Hepatocyte (in vitro differentiated cells): ENCODE data around the gene MCCD1. TPM values are rescaled to one million over a fixed set of nuclear protein-coding genes. Genes with fewer than 3 reads are reported as not detected.

Source experiments
- DNase-seq: peaks from one replicate; pipeline ENCODE4 v3.0.0-alpha.2; 2016; ENCODE audit warnings: low spot score
- H2AFZ ChIP-seq: fragments of 200-600 bp; sonication (generic); 2 replicates; pipeline ENCODE4 v1.6.0; 2016; ENCODE audit warnings: antibody characterized with exemption, mild to moderate bottlenecking
- H3K27ac ChIP-seq: fragments of 200-600 bp; sonication (generic); 2 replicates; pipeline ENCODE4 v1.5.1; 2016; ENCODE audit warnings: mild to moderate bottlenecking
- H3K27me3 ChIP-seq: fragments of 200-600 bp; sonication (generic); 2 replicates; pipeline ENCODE4 v1.6.1; 2016
- H3K36me3 ChIP-seq: fragments of 200-600 bp; sonication (generic); replicated peaks from 2 replicates; pipeline ENCODE4 v1.5.1; 2016; ENCODE audit warnings: low read depth; ENCODE audit not compliant: insufficient read depth
- H3K4me1 ChIP-seq: fragments of 200-600 bp; sonication (generic); 2 replicates; pipeline ENCODE4 v1.5.1; 2016; ENCODE audit warnings: mild to moderate bottlenecking, moderate library complexity; ENCODE audit not compliant: insufficient read depth
- H3K4me2 ChIP-seq: fragments of 200-600 bp; sonication (generic); 2 replicates; pipeline ENCODE4 v1.6.0; 2016
- H3K4me3 ChIP-seq: fragments of 200-600 bp; sonication (generic); 2 replicates; pipeline ENCODE4 v1.5.1; 2016; ENCODE audit warnings: mild to moderate bottlenecking
- H3K79me2 ChIP-seq: fragments of 200-600 bp; sonication (generic); 2 replicates; pipeline ENCODE4 v1.6.0; 2017; ENCODE audit warnings: mild to moderate bottlenecking
- H3K9me2 ChIP-seq: fragments of 200-600 bp; sonication (generic); replicated peaks from 2 replicates; pipeline ENCODE4 v1.6.0; 2017; ENCODE audit warnings: mild to moderate bottlenecking; ENCODE audit not compliant: insufficient read depth
- H3K9me3 ChIP-seq: fragments of 200-600 bp; sonication (generic); 2 replicates; pipeline ENCODE4 v1.5.1; 2016; ENCODE audit warnings: low read depth, mild to moderate bottlenecking
- H4K20me1 ChIP-seq: fragments of 200-600 bp; sonication (generic); 2 replicates; pipeline ENCODE4 v1.6.0; 2016; ENCODE audit warnings: mild to moderate bottlenecking; ENCODE audit not compliant: insufficient read depth, poor library complexity, severe bottlenecking
- CTCF ChIP-seq: fragments of 200-600 bp; sonication (generic); IDR thresholded peaks from 2 replicates; pipeline ENCODE4 v1.5.1; 2016; ENCODE audit warnings: antibody characterized with exemption, mild to moderate bottlenecking; ENCODE audit not compliant: poor library complexity
- EZH2 ChIP-seq: fragments of 200-600 bp; sonication (generic); IDR thresholded peaks from 2 replicates; pipeline ENCODE4 v1.6.1; 2016; ENCODE audit warnings: antibody characterized with exemption, mild to moderate bottlenecking, borderline replicate concordance
- EZH2phosphoT487 ChIP-seq: fragments of 200-600 bp; sonication (generic); IDR thresholded peaks from one replicate; pipeline ENCODE4 v1.6.1; 2018; ENCODE audit warnings: antibody characterized with exemption, mild to moderate bottlenecking, low read depth, moderate library complexity; ENCODE audit not compliant: unreplicated experiment, severe bottlenecking
- WGBS: methylation state at CpG from one replicate; pipeline ENCODE4 v1.1.6; 2016; ENCODE audit warnings: low lambda C conversion rate; ENCODE audit errors: missing lambda C conversion rate; 5-methylcytosine and 5-hydroxymethylcytosine counted together
- polyA plus RNA-seq: library from polyadenylated mRNA; unstranded; fragments of >200 nt; fragmentation: Nextera tagmentation; extraction: Ambion mirVana; gene quantifications from 2 replicates; pipeline ENCODE4 v1.2.1, GENCODE V29; 2016
- total RNA-seq: library from RNA; depleted of rRNA; stranded (reverse); fragments of >200 nt; gene quantifications from 2 replicates; pipeline ENCODE4 v1.2.3, GENCODE V29; 2014

MCCD1 gene
- total and polyA plus RNA-seq, 2 experiments from 2014 or later: 0.47 to 2.0 TPM

GRCh38 chr6:31560697-31561058, 31.9 kb downstream of the MCCD1 start:
- Histone ChIP-seq H3K27ac (no peak overlapping the region), H3K4me1 (no peaks in the 10 kb centered on the region), H3K79me2 (no peaks in the 10 kb centered on the region), H3K4me3 (no peak overlapping the region), H3K36me3 (no peaks in the 10 kb centered on the region), H3K9me2 (no peaks in the 10 kb centered on the region), H3K27me3 (no peaks in the 10 kb centered on the region), H3K4me2 (no peak overlapping the region), H4K20me1 (no peaks in the 10 kb centered on the region), H2AFZ (no peak overlapping the region), H3K9me3 (no peaks in the 10 kb centered on the region)
- no peak for DNase-seq
- TF ChIP-seq EZH2phosphoT487: no peak
- no peak for TF ChIP-seq CTCF
- TF ChIP-seq EZH2: no peak

DNA sequence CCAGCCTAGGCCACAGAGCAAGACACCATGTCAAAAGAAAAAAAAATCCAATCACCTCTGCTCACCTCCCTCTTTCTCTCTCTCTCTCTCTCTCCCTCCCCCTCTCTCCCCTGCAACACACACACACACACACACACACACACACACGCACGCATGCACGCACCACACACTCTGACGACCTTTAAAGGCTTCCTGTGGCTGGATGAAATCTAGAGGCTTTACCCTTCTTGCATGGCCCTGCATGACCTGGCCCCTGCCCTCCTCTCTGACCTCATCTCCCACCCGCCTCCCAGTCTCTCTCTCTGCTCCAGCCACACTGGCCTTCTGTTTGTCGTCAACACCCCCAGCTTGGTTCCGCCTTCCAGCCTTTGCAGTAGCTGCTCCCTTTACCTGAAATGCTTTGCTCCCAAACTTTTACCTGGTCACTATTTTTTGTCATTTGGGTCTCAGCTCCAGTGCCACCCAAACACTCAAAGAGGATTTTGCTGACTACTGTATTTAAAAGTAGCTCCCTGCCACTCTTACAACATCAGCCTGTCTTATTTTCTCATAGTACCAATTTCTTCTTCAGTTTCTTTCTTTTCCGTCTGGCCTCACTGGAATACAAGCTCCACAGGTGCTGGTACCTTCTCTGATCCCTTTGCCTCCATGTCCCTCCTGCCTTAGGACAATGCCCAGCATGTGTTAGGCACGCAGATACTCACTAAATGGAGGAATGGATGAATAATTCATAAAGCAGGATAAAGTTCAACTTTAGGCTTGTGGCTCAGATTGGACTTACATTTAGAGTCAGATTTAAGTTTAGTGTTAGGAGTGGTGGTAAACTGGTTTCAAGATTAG, 39.0 kb downstream of the MCCD1 start:
- peaks cover 6% of the 10 kb centered on the region for H3K27me3 ChIP-seq
- H4K20me1 ChIP-seq: no peaks in the 10 kb centered on the region
- H3K4me3 ChIP-seq: no peak overlapping the region
- no peak overlapping the region for H3K4me2 ChIP-seq
- no peak overlapping the region for H2AFZ ChIP-seq
- TF ChIP-seq CTCF (no peak), EZH2phosphoT487 (no peak)
- no peak overlapping the region for H3K27ac ChIP-seq
- WGBS: 53% methylated on average over 9 of the region's 9 CpGs
- no peak for DNase-seq
- no peaks in the 10 kb centered on the region for H3K4me1 ChIP-seq
- H3K79me2 ChIP-seq: no peaks in the 10 kb centered on the region
- H3K36me3 ChIP-seq: no peaks in the 10 kb centered on the region
- H3K9me2 ChIP-seq: no peaks in the 10 kb centered on the region
- H3K9me3 ChIP-seq: no peaks in the 10 kb centered on the region

GRCh38 chr6:31568537-31568961, 39.8 kb downstream of the MCCD1 start:
- Histone ChIP-seq H3K9me3 (no peaks in the 10 kb centered on the region), H3K27me3 (peaks cover 6% of the 10 kb centered on the region), H3K4me2 (no peak overlapping the region), H2AFZ (no peak overlapping the region), H4K20me1 (no peaks in the 10 kb centered on the region), H3K4me3 (no peak overlapping the region), H3K79me2 (no peaks in the 10 kb centered on the region), H3K36me3 (no peaks in the 10 kb centered on the region), H3K27ac (no peak overlapping the region), H3K9me2 (no peaks in the 10 kb centered on the region), H3K4me1 (no peaks in the 10 kb centered on the region)
- 84% methylated on average over 3 of the region's 3 CpGs for WGBS
- TF ChIP-seq EZH2 (no peak), CTCF (no peak), EZH2phosphoT487 (no peak)
- DNase-seq: no peak
